Stimulated activated CD8-positive, alpha-beta memory T cell treated with anti-CD3 and anti-CD28 coated beads, Interleukin-4, amount 100 ng/mL, for 24 hours (primary cell): Measurements from ENCODE around the gene SERINC5.
"Not testable (repeated sequence)": the region's sequence is repeated elsewhere in the genome, so short reads cannot be mapped to it uniquely, and the experiment has no call there.

ENCODE experiments used
- DNase-seq: peaks from one replicate; pipeline ENCODE4 v3.0.0-alpha.2; 2020; ENCODE audit warnings: low read depth

Gene SERINC5

DNA sequence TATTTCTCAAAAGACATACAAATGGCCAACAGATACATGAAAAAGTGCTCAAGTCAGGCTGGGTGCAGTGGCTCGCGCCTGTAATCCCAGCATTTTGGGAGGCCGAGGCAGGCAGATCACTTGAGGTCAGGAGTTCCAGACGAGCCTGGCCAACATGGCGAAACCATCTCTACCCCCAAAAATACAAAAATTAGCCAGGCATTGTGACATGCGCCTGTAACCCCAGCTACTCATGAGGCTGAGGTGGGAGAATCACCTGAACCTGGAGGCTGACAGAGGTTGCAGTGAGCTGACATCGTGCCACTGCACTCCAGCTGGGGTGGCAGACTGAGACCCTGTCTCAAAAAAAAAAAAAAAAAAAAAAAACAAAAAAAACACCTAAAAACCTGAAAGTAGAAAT is 119.0 kb downstream of the SERINC5 start:
- DNase-seq = not testable (repeated sequence)

DNA sequence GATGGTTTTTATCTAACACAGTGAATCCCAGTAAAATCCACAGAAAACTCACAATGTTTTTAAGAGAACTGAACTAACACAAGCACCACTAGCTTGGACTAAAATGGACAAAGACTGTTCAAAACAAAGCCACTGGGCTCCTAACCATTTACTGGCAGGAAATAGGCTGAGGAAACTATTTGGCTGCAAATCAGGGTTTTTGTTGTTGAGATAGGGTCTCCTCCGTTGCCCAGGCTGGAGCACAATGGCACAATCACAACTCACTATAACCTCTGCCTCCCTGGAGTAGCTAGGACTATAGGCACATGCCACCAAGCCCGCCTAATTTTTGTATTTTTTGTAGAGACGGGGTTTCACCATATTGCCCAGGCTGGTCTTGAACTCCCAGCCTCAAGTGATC is 121.0 kb downstream of the SERINC5 start:
- no peak for DNase-seq

DNA sequence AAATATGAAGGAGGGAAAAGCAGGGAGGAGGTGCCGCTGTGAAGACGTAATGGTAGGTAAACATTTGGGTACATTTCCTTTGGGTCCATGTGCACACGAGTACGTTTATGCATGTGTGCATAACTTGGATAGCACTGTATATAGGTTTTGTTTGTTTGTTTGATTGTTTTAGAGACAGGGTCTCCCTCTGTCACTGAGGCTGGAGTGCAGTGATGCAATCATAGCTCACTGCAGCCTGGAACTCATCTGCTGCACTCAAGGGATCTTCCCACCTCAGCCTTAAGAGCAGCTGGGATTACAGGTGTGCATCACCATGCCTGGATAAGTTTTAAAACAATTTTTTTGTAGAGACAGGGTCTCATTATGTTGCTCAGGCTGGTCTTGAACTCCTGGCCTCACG is 126.7 kb downstream of the SERINC5 start:
- DNase-seq = no peak

DNA sequence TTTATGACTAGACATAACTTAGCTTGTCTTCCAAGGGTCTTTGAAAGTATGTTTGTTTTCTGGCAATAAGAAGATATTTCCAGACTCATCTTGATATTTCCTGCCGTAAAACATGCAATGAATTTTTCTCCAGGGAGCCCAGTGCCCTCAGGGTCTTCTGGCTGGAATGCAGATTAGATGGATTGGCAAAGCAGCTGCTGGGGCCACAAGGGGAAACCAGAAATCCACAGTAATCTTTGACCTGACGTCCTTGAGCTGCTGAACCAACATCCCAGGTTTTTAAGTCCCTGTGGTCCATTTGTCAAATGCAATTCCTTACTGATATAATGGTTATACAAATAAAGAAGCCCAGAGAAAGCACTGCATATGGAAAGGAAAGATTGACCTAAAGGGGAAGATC is 127.7 kb downstream of the SERINC5 start:
- no peak for DNase-seq

DNA sequence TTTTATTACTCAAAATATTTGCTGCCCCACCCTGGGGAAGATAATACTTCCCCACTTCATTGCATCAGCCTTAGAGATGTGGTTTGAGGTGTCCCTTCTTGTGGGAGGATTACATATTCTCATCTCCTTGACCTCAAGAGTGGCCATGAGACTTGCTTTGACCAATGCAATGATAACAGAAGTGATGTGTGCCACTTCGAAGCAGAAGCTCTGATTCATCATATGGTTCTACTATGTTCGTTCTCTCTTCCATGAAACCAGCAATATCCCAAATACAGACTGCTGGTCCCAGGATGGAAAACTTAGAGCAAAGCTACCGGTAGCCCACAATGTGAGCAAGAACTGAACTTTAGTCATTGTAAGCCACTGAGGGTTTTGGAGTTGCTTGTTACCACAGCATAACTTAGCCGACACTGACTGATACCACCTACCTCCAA is 128.7 kb downstream of the SERINC5 start:
- DNase-seq = no peak

DNA sequence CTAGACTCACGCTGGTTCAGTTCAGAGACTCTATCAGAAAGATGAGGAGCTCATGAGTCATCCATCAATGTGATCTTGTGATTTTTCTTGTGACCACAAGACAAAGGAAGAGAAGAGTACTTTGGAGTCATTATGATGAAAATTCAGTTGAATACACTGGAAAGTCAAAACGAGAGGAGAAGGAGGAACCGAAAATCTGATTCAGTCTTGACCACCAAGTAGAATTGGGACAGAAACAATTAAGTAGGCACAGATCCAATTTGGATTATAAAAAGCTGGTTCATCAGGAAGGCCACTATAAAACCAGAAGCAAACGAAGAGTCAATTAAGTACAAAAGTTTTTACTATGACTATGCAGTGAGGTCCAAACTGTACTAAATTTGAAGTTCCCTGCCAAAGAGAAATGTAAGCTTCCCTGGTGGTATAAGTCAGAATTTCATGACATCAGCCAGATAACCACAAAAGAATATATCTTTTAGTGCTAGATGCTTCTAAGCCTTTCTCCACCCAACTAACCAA is 129.8 kb downstream of the SERINC5 start:
- no peak for DNase-seq

DNA sequence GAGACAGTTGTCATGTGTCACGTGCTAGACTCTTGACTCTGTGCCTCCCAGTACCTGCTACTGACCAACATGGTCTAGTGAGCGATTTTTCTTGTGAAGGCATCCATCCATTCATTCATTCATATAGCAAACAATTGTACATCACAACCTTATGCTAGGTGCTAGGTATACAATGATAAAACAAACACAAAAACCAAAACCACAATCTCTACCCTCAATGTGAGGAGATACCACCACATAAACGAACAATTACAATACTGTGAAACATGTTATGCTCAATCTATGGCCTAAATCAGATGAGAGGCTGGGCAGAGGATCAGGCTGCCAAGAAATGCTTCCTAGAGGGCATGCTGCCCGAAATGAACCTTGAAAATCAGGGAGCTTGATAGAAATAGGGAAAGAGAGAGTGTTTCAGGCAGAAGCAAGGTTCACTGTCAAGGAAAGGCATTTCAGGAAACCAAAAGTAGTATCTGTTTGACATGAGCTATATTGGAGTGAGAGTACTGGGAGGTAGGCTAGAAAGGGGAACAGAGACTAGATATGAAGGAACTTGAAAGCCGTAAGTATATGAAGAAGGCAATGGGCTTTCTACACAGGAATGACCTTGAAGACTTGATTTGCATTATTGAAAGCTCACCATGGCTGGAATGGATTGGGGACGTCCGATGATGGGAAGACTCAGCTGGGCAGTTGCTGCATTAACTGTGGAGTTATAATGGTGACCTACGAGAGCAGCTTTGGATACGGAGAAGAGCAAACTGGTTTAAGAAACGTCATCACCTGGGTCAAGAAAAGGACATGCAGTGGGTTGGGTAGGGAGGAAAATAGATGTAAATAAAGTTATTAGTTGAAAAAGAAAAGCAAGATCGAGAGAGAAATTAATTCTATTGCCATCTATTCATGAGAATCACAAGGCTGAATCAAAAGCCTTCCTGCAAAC is 130.6 kb downstream of the SERINC5 start:
- no peak for DNase-seq

DNA sequence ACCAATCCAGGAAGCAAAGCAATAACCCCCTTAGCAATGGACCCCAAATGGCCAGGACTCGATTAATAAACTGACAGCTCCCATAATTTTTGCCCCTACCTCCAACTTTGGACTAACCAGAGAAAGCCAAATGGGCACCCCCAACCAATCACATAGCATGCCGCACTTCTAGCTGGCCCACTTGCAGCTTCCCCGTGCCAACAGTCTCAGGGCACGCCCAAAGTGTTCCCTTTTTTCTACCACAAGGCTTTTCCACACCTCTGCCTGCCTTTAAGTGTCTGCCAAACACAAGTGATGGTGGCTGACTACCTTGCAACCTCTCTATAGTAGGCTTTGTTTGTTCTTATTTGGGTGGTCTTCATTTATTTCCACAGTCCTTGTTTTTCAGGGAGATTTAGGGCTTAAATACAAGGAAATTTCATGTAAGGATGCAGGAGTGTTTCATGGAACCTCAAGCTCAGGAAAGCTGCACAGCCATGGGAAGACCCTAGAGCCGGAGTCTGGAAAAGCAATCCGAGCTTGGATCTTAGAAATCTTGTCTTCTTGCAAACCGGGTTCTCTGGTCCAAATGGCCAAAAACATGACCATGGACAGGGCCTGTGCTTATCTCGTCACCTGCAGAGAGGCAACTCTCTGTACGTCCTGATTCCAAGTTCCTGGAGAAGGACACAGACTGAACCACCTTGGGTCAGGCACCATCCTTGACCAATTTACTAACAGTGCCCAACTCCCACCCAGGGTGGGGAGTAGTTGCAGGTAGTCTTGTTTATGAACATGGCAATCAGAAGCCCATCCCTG is 131.5 kb downstream of the SERINC5 start:
- DNase-seq = no peak

DNA sequence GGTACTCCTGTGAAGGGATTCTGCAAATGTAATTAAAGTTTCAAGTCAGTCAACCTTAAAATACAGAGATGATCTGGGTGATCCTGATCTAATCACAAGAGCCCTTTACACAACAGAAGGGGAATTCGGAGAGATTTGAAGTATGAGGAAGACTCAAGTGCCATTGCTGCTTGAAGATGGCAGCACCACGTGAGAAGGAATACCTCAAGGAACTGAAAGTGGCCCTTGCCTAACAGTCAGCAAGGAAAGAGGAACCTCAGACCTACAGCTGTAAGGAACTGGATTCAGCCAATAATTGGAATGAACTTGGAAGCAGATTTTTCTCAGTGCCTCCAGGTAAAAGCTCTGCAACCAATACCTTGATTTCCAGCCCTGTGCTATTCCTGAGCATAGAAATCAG is 133.3 kb downstream of the SERINC5 start:
- DNase-seq = no peak

DNA sequence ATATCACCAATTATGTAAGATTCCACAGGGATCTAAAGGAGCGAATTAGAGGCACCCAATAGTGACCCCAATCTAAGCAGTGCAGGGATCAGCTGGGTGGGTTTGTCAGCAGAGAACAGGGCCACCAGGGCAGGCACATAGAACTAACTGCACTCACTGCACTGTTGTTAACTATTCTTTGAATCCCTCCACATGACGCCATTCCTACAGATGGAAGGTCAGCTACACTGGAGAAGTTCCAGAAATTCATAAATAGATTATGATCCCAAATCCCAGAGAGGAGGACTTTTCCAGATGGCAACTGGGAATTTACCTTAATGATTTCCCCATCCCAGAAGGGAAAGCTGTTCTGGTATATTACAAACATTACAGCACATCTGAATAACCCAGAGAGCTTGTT is 136.5 kb downstream of the SERINC5 start:
- no peak for DNase-seq

DNA sequence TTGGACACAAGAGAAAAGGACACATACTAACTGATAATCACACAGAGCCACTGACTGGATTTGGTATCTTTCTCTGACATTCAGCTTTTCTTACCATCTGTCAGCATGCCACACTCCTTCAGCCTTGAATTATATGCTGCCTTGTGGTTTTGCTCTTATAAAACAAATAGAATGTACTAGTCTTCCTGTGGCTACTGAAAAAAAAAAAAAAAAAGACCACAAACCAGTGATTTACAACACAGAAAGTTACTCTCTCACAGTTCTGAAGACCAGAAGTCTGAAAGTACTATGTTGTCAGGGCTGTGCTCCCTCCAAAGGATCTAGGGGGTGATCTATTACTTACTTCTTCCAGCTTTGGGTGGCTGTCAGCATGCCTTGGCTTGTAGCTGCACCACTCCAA is 138.4 kb downstream of the SERINC5 start:
- no peak for DNase-seq

DNA sequence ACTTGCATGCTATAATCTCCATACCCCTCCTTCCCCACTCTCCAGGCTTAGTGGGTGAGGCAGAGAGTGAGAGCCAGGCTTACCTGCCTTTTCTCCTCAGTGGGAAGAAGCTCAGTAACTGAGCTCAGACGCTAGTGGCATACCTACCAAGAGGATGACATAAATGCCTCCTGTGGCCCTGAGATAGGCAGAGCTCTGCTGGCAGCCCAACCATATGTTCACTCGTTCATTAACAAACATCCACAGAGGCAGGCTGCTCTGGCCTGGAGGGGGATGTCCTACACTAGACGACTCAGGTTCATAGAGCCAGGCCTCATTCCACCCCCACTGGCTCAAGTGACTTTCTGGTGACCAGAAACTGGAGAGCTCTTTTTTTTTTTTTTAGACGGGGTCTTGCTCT is 139.4 kb downstream of the SERINC5 start:
- no peak for DNase-seq

DNA sequence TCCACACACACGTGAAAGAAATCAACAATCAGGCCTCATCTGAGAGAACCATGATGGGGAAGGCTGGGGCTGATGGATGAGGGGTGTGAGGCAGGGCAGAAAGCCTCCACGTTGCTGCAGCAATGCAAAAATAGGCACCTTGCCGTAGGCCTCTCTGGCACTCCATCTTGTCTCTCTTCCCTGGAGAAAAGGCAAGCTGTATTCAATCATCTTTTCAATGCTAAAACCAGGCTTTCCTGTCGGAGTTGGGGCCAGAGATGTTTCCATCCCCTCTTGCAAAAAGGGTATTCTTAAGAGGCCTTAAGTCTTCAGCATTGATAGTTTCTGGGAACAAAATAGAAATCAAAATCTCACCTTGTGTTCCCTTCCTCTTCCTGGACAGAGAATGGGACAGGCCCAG is 139.8 kb downstream of the SERINC5 start:
- no peak for DNase-seq

DNA sequence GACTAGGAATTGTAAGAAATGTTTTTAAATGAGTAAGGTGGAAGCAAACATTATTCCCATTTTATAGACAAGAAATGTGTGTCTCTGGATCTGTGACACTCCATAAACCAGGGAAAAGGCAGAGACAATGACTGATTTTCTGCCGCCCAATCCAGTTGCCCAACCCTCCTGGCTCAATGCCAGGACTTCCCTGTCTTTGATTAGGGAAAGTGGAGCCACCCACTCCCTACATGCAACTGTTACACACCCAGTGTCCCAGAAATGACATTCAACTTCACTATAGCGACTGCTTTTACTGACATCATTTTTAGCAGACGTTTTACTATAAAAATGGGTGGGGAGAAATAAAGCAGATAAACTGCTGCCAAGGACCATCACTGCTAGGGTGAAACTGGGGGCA is 141.0 kb downstream of the SERINC5 start:
- DNase-seq = no peak

DNA sequence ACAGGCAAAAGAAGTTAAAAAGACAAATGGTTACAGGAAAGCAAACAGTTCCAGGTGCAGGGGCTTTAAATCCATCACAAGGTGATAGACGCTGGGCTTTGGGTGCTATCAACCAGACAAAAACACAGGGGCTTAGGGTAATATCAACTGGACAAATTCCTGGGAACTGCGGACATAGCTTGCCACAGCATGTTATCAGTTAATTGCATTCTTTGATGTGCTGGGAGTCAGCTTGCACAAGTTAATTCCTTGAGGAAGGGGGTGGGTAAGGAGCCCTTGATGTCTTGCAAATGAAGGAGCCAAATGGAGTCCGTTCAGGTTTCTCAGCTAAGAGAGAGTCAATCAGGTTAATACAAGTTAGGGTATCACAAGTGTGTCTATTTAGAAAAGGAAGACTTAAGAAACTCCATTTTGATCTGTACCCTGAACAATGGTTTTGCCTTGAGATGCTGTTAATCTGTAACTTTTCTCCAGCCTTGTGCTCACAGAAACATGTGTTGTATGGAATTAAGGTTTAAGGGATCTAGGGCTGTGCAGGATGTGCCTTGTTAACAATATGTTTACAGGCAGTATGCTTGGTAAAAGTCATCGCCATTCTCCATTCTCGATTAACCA is 144.4 kb downstream of the SERINC5 start:
- DNase-seq = not testable (repeated sequence)

DNA sequence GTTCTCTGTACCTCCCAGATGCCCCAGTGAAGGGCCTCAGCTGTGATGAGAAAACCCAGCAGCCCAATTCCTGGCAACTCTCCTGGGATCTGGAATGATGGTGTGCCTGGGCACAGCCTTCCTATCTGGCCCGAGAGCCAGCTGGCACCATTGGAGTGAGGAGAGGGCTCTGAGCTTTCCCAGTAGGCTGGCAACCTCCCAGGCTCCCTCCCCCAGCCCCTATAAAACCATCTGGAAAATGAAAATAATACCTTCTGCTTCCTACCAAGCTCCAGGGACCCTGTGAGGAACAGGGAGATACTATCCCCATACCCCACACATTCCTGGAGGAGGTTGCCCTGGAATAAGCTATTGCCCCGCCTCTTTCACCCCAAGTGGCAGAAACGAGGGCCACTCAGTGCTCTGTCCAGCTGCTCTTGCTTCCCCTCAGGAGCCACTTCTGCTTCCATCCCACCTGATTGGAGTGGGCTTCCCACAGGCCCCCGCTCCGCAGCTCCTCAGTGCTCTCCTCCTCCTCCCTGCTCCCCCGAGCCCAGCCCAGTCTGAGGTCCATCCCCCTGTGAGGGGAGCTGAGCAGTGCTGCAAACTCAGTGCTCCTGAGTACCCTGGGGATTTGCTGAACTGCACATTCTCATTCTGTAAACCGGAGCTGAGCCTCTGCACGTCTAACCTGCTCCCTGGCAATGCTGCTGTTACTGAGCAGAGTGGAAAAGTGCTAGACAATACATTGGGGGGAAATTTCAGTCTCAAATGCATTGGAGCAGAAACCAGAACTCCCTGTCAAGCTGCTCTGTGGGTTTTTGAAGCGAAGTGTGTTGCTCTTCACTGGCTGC is 146.0 kb downstream of the SERINC5 start:
- no peak for DNase-seq

DNA sequence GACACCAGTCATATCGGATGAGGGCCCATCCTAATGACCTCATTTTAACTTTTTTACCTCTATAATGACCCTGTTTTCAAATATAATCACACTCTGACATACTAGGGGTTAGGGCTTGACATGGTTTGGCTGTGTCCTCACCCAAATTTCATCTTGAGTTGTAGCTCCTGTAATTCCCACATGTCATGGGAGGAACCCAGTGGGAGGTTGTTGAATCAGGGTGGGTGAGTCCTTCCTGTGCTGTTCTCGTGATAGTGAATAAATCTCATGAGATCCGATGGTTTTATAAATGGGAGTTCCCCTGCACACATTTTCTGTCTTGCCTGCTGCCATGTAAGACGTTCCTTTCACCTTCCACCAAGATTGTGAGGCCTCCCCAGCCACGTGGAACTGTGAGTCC is 148.9 kb downstream of the SERINC5 start:
- no peak for DNase-seq

DNA sequence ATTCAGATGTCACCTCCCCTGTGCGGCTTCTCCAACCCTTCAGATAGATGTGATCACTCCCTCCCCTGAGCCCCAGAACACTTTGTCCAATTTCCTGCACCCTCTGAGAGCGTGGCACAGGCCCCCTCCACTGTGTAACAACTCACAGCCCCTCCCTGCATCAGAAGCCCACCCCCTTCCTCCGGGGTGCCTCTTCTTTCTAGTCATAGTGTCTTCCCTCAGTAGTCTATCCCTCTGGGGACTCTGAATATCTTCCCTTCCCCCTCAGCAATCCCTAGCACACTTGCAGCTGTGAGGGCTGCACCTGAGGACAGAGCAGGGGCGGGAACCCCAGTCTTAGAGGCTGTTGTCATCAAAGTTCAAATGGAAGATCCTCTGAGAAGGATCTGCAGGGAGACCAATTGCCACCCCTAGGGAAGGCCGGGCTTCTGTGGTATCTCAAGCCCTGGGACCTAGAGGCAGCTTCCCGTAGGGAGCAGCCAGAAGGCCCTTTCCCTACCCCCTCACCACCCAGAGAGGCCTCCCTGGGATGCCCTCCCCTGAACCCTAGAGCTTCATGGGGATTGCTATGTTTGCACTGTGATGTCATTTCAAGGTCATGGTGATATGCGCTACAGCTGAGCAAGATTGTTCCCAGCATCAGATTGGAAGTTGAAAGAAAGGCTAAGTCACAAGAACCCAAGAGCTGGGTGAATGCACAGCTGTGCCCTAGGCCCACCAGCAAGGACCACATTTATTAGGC is 150.0 kb downstream of the SERINC5 start:
- DNase-seq = no peak

DNA sequence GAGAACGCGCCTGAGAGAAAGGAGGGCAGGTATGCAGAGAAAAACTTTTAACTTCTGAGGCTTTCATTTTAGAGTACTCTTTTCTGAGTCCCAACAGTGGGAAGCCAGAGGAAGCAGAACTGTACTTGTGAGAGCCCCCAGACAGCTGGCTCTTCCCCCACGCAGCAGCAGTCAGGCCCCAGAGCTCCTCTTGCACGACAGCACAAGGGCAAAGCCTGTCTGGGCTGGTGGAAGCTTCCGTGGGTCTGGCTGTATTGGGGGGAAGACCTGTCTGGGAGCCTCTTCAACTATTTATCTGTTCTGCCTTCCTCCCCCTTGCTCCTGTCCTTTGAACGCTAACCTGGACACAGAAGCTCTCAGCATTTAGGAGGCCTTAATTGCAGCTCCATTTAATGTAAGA is 152.5 kb downstream of the SERINC5 start:
- DNase-seq = no peak

DNA sequence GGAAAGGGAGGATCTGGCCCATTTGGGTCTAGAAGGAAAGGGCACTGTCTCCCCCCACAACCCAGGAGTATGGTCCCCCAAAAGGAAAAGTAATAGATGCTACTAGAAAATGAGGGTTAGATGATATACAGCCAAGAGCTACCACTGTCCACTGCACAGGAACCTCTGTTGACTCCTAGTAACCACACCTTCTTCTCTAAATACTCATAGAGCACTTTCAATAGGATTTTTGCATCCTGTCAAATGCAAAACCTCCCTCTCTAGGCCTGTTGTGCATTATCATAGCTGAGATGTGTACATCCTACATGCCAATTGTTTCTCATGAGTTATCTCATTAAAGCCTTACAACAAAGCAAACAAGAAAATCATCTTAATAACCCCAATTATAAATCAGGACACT is 153.9 kb downstream of the SERINC5 start:
- DNase-seq = no peak

DNA sequence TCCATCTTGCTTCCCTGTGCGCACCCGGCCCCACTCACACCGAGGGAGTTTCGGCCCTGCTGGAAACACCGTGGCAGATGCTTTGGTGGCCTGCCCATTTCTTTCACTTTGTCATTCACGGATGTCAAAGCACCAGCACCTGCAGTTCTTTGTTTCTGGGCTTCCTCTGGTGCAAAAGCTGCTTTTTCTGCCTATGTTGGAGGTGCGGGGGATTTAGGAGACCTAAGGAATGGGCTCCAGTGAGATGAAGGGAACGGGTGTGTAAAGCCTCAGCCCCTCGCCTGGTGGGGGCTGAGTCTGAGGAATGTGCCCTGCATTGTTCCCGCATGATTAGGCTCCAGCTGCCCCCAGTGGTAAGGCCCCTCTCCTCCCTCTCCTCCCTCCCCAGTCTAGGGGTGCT is 158.4 kb downstream of the SERINC5 start:
- DNase-seq = no peak
